ENCODE data around the gene NSMCE1.

DNA sequence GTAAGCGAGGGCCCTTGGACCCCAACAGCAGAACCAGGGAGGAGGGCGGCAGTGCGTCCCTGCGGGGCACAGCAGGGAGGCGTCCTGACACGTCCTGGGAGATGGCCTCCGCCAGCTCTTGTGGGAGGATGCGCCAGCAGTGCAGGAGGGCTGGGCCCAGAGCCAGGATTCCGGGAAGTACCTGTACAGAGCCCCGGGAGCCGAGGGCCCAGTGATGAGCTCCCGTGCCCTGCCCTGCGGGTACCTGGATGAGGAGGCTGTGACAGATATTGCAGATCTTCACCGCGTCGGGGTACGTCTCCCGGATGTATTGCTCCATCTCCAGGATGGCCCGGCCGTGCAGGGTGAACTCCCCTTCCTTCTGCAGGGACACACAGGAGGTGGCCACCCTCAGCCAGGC is 42.1 kb downstream of the NSMCE1 start:
- no peak for TF ChIP-seq CTCF (IDR thresholded peaks at IDR 0.05; ENCODE audit: low read length)
- TF ChIP-seq EZH2 (IDR thresholded peaks at IDR 0.05; ENCODE audit: borderline replicate concordance, low read length), result no peak

All from OCI-LY1 (cell line).